HFFc6 (cell line): ENCODE data around the gene NIT2. TPM values are rescaled to one million over a fixed set of nuclear protein-coding genes. Genes with fewer than 3 reads are reported as not detected.

Experiments used
- DNase-seq: peaks from one replicate; pipeline ENCODE4 v3.0.0-alpha.2; 2018
- H3K27ac Mint-ChIP-seq: 2 replicates; pipeline ENCODE4 v1.8.0; 2020; ENCODE audit warnings: mild to moderate bottlenecking, mixed read lengths
- H3K27me3 Mint-ChIP-seq: 2 replicates; pipeline ENCODE4 v1.8.0; 2021; ENCODE audit warnings: mild to moderate bottlenecking, moderate library complexity, mixed read lengths; ENCODE audit not compliant: insufficient read depth
- H3K36me3 Mint-ChIP-seq: 2 replicates; pipeline ENCODE4 v1.8.0; 2021; ENCODE audit warnings: low read depth, mixed read lengths
- H3K4me1 Mint-ChIP-seq: 2 replicates; pipeline ENCODE4 v1.8.0; 2020; ENCODE audit warnings: low read depth, mixed read lengths
- H3K4me3 Mint-ChIP-seq: 2 replicates; pipeline ENCODE4 v1.8.0; 2020; ENCODE audit warnings: mild to moderate bottlenecking, moderate library complexity, mixed read lengths
- H3K9me3 Mint-ChIP-seq: 2 replicates; pipeline ENCODE4 v1.8.0; 2020; ENCODE audit warnings: mild to moderate bottlenecking, mixed read lengths
- total RNA-seq, 6 experiments: library from RNA; stranded (reverse); fragmentation: NEBNext Ultra II Directional; extraction: Animal tissue kit (Norgen Biotek cat#: 25700); gene quantifications; 2 replicates in 1 of 6; 3 replicates in 5 of 6; pipeline ENCODE4 v1.2.3, GENCODE V29; 2021
- TF ChIP-seq, protein P1 (sequence below): fragments of 200-600 bp; sonication (generic); IDR thresholded peaks from 2 replicates; pipeline ENCODE4 v1.5.0; 2021; ENCODE audit warnings: antibody characterized with exemption, mild to moderate bottlenecking

Gene NIT2
- total RNA-seq, 6 experiments from 2014 or later, result 36.4 to 48.6 (median 42.7) TPM

- Mint-ChIP-seq H3K36me3 (peaks cover 21% of the 10 kb centered on the region), H3K4me1 (peaks cover 45% of the 10 kb centered on the region), H3K27ac (no peak overlapping the region), H3K4me3 (no peak overlapping the region), H3K9me3 (no peaks in the 10 kb centered on the region), H3K27me3 (no peaks in the 10 kb centered on the region)
- TF ChIP-seq, protein P1, sequence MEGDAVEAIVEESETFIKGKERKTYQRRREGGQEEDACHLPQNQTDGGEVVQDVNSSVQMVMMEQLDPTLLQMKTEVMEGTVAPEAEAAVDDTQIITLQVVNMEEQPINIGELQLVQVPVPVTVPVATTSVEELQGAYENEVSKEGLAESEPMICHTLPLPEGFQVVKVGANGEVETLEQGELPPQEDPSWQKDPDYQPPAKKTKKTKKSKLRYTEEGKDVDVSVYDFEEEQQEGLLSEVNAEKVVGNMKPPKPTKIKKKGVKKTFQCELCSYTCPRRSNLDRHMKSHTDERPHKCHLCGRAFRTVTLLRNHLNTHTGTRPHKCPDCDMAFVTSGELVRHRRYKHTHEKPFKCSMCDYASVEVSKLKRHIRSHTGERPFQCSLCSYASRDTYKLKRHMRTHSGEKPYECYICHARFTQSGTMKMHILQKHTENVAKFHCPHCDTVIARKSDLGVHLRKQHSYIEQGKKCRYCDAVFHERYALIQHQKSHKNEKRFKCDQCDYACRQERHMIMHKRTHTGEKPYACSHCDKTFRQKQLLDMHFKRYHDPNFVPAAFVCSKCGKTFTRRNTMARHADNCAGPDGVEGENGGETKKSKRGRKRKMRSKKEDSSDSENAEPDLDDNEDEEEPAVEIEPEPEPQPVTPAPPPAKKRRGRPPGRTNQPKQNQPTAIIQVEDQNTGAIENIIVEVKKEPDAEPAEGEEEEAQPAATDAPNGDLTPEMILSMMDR, result no peak
- DNase-seq, result no peak
Observed at GRCh38 chr3:100395679-100396431, 61.3 kb downstream of the NIT2 start.

DNA sequence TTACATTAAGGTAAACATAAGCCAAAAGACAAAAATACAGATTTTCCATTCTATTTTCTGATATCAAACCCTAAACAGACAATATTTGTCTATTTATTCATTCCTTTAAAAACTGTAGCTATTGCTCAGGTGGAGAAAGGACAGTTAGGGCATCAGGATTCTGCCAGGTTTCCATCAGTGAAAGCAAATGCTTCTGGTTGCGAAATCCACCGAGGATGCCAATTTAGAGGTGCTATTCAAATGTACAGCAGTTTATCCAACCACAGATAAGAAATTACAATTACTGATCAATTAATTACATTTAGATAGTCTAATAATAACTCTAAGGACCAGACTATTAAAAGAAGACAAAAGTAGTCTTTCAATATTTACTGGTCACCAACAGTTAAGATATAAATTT lies 62.4 kb downstream of the NIT2 start:
- no peak overlapping the region for H3K27ac Mint-ChIP-seq
- no peaks in the 10 kb centered on the region for H3K27me3 Mint-ChIP-seq
- no peak for DNase-seq
- H3K36me3 Mint-ChIP-seq, result peaks cover 21% of the 10 kb centered on the region
- H3K4me3 Mint-ChIP-seq, result no peak overlapping the region
- TF ChIP-seq, protein P1, result no peak
- peaks cover 53% of the 10 kb centered on the region for H3K4me1 Mint-ChIP-seq
- H3K9me3 Mint-ChIP-seq, result no peaks in the 10 kb centered on the region

DNA sequence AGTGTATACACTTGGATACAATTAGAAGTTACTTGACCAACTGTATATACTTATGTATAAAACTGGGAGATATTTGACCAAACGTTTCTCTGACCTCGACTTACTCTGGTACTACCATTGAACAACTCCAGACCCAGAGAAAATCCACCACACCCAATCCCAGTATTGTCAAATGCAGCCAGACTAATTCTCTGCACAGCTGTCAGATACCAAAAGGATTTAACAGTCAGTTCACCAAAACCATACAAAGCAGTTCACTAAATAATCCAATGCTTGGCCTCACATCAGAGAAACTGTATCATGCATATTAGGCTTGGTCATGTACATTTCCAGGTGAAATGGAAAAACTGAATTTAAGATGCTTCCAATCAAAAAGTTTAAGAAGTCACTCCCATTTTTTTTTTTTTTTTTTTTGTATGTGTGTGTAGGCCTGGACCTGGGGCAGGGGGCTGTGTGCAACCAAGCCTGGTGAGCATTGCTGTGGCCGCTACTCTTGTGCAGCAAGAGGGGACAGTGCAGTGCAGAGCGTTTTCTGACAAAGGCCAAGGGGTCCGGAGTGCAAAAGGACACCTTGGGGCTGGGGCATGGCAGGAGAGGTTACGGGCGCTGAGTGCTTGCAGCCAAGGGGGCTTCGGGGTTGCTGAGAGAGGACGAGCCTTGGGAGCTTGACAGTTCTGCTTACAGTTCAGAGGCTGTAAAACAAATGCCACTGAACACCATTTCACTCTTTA lies 64.9 kb downstream of the NIT2 start:
- DNase-seq, result no peak
- peak overlapping the region; percentile 86 for H3K27ac Mint-ChIP-seq
- H3K36me3 Mint-ChIP-seq, result peaks cover 19% of the 10 kb centered on the region
- peak overlapping the region; percentile 90 for H3K4me3 Mint-ChIP-seq
- TF ChIP-seq, protein P1, result no peak
- no peaks in the 10 kb centered on the region for H3K27me3 Mint-ChIP-seq
- H3K4me1 Mint-ChIP-seq, result peaks cover 78% of the 10 kb centered on the region
- H3K9me3 Mint-ChIP-seq, result no peaks in the 10 kb centered on the region

DNA sequence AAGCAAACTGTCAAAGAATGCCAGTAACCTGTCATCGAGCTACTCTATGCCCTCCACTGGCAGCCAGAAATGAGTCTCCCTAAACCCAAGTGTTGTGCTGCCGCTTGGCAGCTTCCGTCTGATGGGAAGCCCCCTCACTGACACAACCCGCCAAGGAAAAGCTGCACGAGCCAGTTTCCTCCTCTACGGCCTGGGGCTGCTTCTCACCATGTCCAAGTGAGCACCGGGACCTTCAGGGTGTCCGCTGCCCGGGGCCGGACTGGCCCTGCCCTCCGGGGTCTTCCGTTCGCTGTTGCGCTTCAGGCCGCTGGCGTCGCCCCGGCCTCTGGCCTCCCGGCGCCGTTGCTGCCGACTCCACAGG lies 65.8 kb downstream of the NIT2 start:
- H3K36me3 Mint-ChIP-seq, result peaks cover 27% of the 10 kb centered on the region
- H3K4me1 Mint-ChIP-seq, result peaks cover 86% of the 10 kb centered on the region
- TF ChIP-seq, protein P1, result no peak

DNA sequence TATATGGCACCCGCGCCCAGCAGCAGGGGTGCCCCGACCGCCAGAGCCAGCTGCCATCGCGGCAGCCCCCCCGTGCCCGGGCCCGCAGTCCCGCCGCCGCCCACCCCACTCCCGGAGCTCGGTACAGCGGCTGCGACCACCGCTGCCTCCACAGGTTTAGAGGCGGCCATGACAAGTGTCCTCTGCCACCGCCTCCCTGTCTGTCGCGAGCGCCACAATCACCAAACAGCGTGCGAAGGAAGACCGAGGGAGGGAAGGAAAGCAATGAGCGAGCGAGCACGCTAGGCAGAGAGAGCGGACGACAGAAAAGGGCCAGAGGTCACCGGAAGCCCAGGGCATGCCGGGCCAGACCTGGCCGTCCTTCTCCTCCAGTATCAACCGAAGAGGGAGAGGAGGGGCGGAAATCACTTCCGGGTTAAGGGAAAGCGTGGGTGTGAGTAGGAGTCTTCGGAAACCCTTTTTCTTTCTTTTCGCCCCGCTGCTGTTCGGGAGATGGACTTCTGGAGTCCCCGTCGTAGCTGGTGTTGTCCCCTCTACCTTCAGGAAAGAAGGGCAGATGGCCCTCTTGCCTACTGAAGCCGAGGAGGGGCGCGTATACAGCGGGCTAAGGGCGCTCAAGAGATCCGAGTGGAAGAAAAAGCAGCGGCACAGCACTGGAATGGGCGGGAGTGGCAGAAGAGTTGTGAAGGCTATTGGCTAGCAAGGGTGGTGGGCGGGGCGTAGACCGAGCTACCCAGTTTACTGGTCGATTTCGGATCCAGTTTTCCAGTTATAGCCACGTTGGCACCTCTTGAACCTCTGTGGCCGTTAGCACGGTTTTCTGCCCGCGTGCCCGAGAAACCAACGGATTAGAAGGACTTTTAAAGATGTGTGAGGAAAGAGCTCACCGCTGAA lies 66.5 kb downstream of the NIT2 start, which contains the start of the genes LNP1 and TOMM70:
TSS of gene LNP1 (plus strand) at position 760 of the 894 bp plus-strand sequence. CDS start 28,191 bp downstream, outside the sequence.
TSS of gene TOMM70 (minus strand) at position 310 of the 894 bp plus-strand sequence. CDS start at position 170, 140 bp downstream.
- peak; percentile 93 for DNase-seq
- Mint-ChIP-seq H3K9me3 (no peaks in the 10 kb centered on the region), H3K27me3 (no peaks in the 10 kb centered on the region), H3K4me3 (peak within 1 kb of the TSS; percentile 90), H3K36me3 (peaks cover 33% of the 10 kb centered on the region), H3K27ac (peak within 1 kb of the TSS; percentile 98), H3K4me1 (peaks cover 85% of the 10 kb centered on the region)
- TF ChIP-seq, protein P1, result no peak

More for the DNA sequence above, 65.8 kb downstream of the NIT2 start:
- peak overlapping the region; percentile 90 for H3K4me3 Mint-ChIP-seq
- H3K27ac Mint-ChIP-seq, result peak overlapping the region; percentile 86
- no peaks in the 10 kb centered on the region for H3K27me3 Mint-ChIP-seq
- no peak for DNase-seq
- H3K9me3 Mint-ChIP-seq, result no peaks in the 10 kb centered on the region
